ENCODE results near the gene RESF1.

Gene RESF1

DNA sequence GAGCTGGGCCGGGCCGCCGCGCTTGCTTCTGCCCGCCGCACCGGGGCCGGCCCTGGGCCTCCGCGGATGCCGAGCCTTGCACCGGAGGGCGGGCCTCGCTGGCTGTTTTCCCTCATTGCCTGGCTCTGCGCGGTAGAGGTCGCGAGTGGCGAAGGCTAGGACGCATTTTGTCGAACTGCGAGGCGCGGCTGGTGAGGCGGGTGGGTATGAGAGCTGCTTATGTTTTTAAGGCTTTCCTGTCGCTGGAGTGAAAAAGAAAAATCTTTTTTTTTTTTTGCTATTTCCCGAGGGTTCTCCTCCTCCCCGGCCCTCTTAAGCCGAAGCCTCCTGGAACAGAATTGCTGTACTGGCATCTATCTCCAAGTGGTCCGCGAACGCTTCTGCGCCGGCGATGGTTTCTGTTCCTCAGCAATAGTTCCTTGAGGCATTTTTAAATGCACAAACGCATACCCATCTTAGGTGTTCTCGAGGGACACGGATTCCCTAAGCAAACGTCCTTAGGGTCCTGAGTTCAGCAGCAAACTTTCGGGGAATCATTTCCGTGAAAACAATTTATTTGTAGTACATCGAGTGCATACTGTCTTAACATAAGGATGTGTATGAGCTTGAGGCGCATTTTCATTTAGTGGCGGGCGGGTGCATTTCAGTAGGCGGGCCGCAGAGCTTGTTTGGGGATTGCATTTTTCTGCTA is 631 bp downstream of the RESF1 start:
- DNase-seq, result peak; percentile 57 to 73

DNA sequence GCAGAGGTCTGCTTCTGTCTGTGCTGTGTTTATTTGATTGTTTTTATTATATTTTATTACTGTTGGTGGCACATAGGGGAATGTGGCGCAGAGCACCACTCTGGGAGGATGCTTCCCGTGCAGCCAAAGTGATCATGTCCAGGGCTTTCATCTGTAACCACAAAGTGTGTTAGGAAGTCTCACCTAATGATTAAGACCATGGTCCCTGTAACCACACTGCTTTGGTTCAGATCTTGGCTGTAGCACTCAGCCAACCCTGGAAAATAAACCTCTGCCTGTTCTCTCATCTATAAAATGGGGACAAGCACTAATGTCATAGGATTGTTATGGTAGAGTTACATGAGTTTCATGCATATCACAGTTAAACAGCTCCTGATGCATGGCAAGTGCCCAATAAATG is 1.9 kb downstream of the RESF1 start:
- no peak for DNase-seq

DNA sequence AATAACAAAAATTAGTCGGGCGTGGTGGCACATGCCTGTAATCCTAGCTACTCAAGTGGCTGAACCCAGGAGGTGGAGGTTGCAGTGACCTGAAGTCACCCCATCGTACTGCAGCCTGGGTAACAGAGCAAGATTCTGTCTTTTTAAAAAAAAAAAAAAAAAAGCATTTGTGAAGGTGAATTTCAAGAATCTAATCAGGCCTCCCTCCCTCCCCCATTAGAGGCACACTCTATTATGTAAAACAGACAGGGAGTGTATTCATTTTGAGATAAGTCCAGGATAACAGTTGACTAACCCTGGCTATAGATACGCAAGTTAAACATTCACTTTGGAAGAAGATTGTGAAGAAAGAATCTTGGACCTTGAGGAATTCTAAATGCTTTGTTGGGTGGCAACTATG is 2.9 kb downstream of the RESF1 start:
- DNase-seq, result no peak

DNA sequence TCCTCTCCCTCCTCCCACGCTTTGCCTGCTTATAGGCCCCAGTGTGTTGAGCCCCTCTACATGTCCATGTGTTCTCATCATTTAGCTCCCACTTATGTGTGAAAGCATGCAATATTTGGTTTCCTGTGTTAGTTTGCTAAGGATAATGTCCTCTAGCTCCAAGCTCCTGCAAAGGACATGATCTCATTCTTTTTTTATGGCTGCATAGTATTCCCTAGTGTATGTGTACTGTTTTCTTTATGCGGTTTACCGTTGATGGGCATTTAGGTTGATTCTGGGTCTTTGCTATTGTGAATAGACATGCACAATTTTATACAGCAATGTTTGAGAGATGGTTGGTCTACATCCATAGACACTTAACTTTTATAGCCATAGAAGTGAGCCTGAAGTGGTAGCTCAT is 5.1 kb downstream of the RESF1 start:
- no peak for DNase-seq

DNA sequence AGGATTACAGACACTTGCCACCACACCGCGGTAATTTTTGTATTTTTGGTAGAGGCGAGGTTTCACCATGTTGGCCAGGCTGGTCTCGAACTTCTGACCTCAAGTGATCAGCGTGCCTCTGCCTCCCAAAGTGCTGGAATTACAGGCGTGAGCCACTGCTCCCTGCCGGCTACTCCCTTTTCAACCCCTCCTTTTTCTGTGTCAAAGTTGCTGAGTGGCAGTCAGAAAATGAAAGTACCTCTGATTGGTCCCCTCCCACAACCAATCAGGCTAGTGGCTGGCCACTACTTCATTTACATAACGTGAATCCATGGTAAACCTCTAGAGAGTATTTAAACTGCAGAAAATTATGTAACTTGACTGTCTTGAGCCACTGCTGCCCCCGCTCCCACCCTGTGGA is 5.9 kb downstream of the RESF1 start:
- DNase-seq, result no peak

DNA sequence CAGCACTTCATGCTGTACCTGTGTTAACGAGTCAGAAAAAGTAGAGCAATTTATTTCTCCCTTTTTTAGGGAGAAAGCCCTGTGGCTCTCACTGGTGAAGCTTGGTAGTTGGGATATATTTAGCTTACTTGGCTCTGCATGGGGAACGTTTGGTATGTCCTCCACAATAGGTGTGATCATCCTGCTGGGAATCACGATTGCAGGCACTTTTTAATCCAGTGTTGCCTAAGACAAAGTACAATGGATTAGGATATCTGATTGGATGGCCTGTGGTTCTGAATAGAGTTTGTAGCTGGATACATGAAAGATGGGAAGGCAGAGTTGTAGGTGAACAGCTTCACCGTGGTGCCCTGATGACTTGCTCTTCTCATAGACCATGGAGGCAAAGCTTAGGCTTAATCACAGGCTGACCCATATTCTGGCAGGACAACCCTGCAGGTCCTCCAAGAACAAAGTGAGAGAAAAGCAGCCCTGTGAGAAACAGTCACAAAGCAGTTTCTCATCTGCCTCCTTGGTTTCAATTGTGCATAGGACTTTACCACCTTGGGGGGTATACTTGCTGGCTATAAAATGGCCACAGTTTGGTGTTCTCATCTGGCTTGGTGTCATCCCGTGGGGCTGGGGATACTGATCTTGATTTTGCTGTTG is 7.5 kb downstream of the RESF1 start:
- DNase-seq, result no peak

DNA sequence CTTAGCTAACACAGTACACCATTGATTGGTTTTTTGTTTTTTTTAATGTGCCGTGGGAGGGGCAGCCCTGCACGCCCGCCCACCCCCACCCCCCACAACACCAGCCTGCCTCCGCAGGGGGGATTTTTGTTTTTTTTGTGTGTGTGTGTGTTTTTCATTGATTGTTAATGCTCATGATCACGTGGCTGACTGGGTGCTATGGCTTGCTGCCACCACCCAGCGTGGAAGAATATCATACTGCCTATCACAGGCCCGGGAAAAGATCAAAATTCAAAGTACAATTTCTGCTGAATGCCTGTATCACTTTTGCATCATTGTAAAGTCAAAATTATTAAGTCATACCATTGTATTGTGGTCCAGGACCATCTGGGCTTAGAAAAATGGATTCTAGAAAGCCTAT is 8.3 kb downstream of the RESF1 start:
- no peak for DNase-seq

DNA sequence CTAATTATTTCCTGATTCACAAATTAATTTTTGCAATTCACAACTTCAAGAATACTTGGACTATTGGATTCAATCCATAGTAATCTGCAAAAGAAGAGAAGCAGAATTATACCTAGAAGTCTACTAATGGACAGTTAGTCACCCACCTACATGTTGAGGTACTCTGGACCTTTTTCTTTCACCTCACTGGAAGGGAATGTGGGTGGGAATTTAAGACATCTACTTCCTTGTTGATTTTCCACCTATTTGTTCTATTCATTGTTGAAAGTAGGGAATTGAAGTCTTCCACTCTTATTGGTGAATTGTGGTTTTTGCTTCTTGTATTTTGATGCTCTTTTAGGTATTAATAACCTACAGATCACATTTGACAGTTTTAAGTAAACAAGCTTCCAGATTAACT is 11.0 kb downstream of the RESF1 start:
- DNase-seq, result no peak

DNA sequence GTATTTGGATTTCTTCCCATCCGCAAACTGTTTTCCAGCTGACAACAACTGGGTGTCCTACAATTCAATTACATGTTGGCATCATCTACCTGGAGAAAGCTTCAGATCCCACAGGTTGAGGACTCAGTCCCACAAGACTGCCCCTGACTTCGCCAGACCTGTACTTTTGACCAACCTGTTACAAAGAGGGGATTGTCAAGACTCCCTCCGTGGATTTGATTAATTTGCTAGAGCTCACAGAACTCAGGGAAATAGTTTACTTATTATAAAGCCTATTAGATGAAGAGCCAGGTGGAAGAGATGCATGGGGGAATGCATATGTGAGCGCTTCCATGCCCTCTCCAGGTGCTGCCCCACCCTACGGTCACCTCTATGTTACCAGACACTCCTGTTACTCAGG is 14.6 kb downstream of the RESF1 start:
- DNase-seq, result no peak

DNA sequence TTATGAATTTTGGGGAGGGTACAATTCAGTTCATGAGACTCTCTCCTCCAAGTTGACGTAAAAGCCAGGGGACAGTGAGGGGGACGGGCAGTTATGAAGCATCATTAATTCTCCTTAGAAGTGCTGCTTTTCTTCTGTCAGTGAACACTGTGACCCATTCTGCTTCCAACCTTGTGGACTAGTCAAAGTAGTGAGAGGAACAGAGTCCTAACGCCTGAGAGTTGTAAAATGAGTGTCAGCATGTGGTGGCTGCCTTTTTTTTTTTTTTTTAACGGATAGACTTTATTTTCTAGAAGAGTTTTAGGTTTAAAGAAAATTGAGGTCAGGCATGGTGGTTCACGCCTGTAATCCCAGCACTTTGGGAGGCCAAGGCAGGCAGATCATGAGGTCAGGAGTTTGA is 15.5 kb downstream of the RESF1 start:
- no peak for DNase-seq

DNA sequence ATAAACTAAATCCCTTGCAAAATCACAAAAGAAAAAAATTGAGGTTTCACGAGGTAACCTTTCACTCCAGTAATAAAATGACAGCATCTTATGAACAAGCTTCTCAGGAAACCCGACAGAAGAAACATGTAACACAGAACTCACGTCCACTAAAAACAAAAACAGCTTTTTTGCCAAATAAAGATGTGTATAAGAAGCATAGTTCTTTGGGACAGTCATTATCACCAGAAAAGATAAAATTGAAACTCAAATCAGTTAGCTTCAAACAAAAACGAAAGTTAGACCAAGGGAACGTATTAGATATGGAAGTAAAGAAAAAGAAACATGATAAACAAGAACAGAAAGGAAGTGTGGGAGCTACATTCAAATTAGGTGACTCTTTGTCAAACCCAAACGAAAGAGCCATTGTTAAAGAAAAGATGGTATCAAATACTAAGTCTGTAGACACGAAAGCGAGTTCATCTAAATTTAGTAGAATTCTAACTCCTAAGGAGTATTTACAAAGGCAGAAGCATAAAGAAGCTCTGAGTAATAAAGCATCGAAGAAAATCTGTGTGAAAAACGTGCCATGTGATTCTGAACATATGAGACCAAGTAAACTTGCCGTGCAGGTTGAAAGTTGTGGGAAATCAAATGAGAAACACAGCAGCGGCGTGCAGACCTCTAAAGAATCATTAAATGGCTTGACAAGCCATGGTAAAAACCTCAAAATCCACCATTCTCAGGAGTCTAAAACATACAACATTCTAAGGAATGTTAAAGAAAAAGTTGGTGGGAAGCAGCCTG is 25.8 kb downstream of the RESF1 start:
- no peak for DNase-seq

DNA sequence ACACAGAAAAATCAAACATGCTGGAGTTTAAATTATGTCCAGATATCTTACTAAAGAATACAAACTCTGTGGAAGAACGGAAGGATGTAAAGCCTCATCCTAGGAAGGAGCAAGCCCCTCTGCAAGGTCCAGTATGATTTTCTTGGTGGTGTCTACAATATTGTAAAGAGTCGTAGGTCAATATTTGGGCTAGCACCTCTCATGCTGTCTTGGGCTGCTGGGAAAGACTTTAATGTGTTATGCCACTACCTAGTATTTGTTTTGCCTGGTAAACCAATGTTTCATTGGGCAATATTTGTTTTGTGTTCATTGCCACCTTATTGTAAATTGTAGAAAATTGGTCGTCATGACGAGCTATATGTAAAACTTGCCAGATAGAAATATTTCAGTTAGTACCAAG is 26.6 kb downstream of the RESF1 start:
- no peak for DNase-seq

DNA sequence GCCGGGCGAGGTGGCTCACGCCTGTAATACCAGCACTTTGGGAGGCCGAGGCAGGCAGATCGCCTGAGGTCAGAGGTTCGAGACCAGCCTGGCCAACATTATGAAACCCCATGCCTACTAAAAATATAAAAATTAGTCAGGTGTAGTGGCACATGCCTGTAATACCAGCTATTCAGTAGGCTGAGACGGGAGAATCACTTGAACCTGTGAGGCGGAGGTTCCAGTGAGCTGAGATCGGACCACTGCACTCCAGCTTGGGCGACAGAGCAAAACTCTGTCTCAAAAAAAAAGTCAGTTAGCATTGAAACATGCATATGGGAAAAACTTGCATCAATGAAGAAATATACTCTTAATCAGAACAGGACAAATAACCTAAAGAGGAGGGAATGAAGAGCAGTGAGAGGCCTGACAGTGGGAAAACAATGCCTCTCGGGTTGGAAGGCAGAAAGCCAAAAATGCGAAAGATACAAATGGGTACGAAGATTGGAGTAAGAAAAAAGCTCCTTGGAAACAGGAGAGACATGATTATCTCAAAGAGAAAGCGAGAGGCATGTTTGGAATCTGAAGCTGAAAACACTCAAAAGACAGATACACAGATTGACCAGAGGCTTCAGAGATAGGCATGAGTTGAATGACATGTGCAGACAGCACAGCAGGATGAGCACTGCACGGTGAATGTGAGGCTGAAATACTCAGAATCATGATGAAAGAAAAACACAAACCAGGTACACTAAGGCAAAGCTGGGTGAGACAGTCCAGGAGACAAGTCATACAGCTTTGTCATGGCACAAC is 30.6 kb downstream of the RESF1 start:
- DNase-seq, result no peak

DNA sequence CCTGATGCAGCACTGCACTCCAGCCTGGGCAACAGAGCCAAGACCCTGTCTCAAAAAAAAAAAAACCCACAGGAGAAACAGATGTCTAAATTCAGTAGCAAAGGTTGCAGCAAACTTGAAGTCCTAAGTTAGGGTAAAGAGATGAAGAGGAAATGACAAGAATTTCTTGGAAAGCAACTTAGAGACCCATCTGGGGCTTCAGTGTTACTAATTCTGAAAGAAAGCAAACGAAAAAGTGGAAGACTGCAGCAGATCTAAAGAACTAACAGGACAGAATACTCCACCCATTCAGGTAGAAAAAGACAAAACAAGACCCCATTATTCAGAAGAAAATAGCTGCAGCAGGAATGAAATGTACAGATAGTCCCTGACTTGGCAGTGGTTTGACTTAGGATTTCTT is 31.9 kb downstream of the RESF1 start:
- DNase-seq, result no peak

DNA sequence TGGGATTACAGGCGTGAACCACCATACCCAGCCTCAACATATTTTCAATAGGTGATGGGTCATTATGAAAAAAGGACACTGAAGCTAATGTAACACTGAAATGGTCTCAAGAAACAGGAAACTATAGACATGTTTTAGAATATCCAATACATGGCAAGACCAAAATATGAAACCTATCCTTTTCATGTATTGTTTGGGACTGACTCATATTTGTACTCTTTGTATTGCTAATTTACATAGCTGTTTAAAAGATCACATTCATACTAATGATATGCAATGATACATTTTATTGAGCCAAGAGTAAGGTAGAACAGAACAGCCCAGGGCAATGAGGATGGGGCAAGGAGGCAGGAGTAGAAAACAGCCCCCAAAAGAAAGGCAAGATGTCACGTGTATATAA is 32.6 kb downstream of the RESF1 start:
- DNase-seq, result no peak

DNA sequence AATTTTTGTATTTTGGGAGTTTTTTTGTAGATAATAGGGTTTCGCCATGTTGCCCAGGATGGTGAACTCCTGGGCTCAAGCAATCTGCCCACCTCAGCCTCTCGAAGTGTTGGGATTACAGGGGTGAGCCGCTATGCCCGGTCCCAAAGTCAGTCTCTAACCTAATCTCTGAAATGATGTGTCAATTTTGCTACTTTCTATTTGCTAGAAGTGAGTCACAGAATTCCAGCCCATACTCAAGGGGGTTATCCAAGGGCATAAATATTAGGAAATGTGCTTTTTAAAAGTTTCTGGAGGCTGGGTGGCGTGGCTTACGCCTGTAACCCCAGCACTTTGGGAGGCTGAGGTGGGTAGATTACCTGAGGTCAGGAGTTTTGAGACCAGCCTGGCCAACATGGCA is 40.5 kb downstream of the RESF1 start:
- DNase-seq, result no peak

DNA sequence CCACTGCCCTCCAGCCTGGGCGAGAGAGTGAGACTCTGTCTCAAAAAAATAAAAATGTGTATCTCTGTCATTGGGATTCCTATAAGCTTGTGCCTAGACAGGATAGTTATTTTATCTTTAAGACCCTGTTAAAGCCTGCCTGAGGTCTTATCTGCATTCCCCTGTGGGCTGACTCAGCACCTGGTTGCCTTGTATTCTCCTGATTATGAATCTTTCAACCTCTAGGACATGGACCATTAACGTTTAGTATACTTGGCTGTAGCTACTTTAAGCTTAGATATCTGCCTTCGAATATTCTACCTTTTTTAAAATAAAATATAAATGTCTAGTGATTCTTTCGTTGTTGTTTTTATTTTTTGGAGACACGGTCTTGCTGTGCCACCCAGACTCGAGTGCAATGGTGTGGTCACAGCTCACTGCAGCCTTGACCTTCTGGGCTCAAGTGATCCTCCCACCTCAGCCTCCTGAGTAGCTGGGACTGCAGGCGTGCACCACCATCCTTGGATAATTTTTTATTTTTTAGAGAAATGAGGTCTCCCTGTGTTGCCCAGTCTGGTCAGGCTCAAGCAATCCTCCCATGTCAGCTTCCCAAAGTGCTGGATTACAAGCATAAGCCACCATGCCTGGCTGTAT is 41.3 kb downstream of the RESF1 start:
- DNase-seq, result no peak

DNA sequence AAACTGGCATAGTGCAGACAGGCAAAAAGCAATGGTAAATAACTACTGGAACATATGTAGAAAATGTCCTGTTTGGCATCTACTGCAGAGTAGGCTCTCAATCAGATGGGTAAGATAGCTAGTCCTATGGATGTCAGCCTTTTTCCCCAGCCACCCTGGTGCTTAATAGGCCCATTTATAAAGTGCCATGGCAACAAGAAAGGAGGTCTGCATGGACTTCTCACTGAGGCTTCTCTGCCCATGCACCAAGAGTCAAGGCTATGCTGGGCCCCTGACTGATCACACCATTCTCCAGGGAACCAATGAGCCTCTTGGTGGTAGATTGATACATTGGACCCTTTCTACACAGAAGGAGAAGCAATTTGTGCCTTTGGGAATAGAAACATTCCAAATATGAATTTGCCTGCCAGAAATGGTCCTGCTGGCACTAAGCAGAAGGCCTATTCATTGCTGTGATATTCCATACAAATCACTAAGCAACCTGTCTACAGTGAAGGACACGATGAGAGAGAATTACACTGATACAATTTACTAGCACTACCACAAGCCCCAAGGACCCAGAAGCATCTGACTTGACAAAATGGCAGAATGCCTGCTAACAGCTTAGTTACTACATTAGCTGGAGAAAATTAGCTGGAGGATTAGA is 43.8 kb downstream of the RESF1 start:
- no peak for DNase-seq

DNA sequence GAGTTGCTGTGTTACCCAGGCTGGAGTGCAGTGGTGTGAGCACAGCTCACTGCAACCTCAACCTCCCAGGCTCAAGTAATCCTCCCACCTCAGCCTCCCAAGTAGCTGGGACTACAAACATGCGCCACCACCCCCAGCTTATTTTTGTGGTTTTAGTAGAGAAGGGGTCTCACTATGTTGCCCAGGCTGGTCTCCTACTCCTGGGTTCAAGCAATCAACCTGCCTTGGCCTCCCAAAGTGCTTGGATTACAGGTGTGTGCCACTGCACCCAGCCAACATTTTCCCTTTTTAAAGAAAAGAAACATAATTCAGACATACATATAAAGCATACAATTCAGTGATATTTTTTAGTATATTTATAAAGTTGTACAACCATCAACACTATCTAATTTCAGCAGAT is 44.4 kb downstream of the RESF1 start:
- no peak for DNase-seq

DNA sequence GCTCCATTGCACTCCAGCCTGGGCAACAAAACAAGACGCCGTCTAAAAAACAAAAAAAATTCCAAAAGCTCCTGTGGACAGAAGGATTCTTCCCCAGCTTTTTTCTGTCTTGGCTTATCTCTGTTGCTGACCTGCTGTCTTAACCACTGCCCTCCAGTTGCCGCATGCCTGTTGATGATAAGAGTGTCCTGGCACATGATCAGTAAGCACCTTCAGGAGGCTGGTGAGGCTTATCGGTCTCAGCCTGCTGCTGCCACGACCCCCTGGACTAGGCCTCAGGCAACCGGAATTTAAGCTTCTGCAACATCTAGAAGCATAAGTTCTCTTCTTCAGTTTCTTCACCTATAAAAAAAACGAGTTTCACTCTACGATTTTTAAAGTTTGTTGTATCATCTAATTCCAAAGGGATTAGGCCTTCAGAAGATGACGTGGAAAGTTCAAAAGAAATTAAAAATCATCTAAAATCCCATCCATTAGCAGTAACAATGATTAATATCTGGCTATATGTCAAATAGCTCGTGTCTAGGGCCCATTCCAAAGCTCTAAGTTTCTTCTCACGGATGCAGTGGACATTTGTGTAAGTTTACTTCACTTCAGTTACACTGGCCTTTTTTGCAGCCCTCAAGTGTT is 46.4 kb downstream of the RESF1 start:
- DNase-seq, result no peak
